ENCODE data around the gene EPB41L4B. TPM values are rescaled to one million over a fixed set of nuclear protein-coding genes. Genes with fewer than 3 reads are reported as not detected.

Gene EPB41L4B
- total RNA-seq, 1 experiment from 2014 or later = 20.2 TPM

DNA sequence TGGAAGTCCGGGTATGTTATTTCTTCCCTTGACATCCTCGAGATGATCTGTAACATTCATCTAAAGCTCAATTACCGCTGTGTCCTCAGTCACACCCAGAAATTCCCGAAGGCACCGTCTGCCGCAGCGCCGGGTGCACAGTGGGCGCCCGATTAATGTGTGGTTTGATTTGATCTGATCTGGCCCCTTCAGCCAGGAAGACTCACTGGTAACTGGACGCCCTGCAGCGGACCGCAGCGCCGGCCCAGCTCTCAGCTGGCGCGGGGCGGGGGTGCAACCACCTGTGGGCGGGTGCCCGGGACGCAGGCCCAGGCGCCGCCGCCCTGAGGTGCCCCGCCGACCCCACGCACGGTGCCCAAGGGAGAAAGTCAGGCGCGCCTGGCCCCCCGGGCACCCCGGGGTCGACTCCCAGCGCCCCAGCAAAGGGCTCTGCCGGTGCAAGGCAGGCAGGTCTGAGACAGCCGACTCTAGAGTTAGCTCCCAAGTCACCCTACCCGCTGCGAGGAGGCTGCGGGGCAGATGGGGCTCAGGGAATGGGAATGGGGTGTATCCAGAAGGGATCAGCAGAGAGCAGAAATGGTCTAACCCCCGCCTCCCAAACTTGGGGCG, 1.7 kb downstream of the EPB41L4B start:
- peaks cover 39% of the 10 kb centered on the region for H3K4me1 Mint-ChIP-seq (ENCODE audit: insufficient read depth, unreplicated experiment)
- CTCF ChIA-PET = interaction anchor here (0.6 to 3.9 kb wide), 11 partner anchors 11 to 231 kb away, joined by 3 to 23 read pairs (median 4); no protein-coding TSS in a partner anchor
- intact Hi-C loops (cut with micrococcal nuclease) = loop anchor here (5.0 kb wide), 2 partner anchors 207 to 307 kb away; partner anchors contain the start of gene CTNNAL1

DNA sequence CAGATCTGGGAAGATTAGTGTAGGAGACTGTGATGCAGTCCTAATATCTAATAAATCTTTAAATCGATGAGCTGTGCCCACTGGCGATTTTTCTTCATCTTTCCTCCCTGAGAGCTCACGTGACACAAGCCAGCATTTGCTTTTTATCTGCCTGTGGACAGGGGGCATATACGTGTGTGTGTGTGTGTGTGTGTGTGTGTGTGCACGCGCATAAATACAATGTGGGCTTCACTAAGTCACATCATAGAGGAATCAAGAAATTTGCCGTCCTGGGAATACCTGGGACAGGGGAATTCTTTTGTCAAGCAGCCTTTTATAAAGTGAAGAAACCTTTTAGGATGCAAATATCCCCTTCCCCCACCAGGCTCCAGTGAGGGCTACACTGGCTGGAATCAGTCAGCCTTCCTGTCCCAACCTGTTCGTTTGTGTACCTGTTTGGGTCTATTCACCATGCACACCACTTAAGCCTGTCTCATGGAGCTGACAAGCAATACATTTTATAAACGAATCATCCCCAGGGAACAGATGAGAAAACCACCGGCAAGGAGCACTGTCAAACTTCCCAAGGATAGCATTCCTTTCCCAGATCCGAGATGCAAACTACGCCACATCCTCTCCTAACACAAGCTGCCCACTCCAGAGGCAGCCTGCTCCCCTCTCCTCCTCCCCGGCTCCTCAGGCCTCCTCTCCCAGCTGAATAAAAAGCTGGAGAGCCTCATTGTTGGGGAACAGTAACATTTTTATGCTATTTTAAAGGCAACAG, 2.7 kb downstream of the EPB41L4B start:
- H3K27ac Mint-ChIP-seq (ENCODE audit: low read depth, unreplicated experiment) = peak overlapping the region; percentile 80
- BruUV-seq (replicated peaks) = no TSS peak
- CTCF ChIA-PET = interaction anchor here (0.6 to 3.9 kb wide), 11 partner anchors 10 to 283 kb away, joined by 3 to 23 read pairs (median 5); no protein-coding TSS in a partner anchor

More for the DNA sequence above, 1.7 kb downstream of the EPB41L4B start:
- H3K36me3 Mint-ChIP-seq (ENCODE audit: insufficient read depth, unreplicated experiment) = peaks cover 5% of the 10 kb centered on the region
- peak overlapping the region; percentile 84 for H3K4me3 Mint-ChIP-seq (ENCODE audit: unreplicated experiment)
- H3K9me3 Mint-ChIP-seq (ENCODE audit: unreplicated experiment) = no peaks in the 10 kb centered on the region
- BruUV-seq (replicated peaks) = no TSS peak
- no peaks in the 10 kb centered on the region for H3K27me3 Mint-ChIP-seq (ENCODE audit: insufficient read depth, unreplicated experiment)
- H3K27ac Mint-ChIP-seq (ENCODE audit: low read depth, unreplicated experiment) = peak overlapping the region; percentile 77
- TF ChIP-seq, protein P1, sequence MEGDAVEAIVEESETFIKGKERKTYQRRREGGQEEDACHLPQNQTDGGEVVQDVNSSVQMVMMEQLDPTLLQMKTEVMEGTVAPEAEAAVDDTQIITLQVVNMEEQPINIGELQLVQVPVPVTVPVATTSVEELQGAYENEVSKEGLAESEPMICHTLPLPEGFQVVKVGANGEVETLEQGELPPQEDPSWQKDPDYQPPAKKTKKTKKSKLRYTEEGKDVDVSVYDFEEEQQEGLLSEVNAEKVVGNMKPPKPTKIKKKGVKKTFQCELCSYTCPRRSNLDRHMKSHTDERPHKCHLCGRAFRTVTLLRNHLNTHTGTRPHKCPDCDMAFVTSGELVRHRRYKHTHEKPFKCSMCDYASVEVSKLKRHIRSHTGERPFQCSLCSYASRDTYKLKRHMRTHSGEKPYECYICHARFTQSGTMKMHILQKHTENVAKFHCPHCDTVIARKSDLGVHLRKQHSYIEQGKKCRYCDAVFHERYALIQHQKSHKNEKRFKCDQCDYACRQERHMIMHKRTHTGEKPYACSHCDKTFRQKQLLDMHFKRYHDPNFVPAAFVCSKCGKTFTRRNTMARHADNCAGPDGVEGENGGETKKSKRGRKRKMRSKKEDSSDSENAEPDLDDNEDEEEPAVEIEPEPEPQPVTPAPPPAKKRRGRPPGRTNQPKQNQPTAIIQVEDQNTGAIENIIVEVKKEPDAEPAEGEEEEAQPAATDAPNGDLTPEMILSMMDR (IDR thresholded peaks at IDR 0.05; ENCODE audit: unreplicated experiment) = no peak
- POLR2A ChIA-PET = interaction anchor here (0.8 to 5.8 kb wide), 12 partner anchors 10 to 254 kb away, joined by 3 to 44 read pairs (median 4); partner anchors contain the start of gene TMEM245
- no peak for DNase-seq (ENCODE audit: unreplicated experiment)

DNA sequence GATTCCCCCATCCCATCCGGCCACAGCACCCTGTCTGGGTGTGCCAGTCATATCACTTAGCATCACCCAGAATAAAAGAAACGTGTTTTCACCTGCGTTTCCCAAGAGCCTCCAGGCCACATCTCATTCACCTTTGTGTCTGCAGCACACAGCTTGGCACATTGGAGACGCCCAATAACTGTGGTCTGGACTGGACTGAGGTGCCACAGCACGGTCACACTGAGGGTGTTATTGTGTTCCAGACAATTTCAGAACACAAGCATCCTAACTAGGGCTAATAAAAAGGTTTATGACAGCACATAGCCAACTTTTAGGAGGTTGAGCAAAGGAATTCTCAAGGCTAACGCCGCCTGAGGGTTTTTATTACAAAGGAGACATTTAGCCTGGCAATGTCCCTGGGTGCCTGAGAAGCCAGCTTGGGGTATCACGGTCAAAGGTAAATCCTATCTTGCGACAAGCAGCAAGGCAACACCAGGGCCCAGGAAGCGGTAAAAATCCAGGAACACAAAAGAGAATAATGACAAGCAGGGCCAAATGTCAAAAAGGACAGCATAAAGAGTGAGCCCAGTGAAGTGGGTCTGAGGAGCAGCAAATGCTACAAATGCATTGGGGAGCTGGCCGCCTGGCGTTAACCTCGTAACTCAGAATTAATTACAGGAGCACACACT, 3.4 kb downstream of the EPB41L4B start:
- no TSS peak for BruUV-seq (replicated peaks)
- H3K4me1 Mint-ChIP-seq (ENCODE audit: insufficient read depth, unreplicated experiment) = peaks cover 52% of the 10 kb centered on the region
- H3K4me3 Mint-ChIP-seq (ENCODE audit: unreplicated experiment) = no peak overlapping the region
- TF ChIP-seq, protein P1 (IDR thresholded peaks at IDR 0.05; ENCODE audit: unreplicated experiment) = no peak
- H3K27me3 Mint-ChIP-seq (ENCODE audit: insufficient read depth, unreplicated experiment) = no peaks in the 10 kb centered on the region
- DNase-seq (ENCODE audit: unreplicated experiment) = no peak
- H3K27ac Mint-ChIP-seq (ENCODE audit: low read depth, unreplicated experiment) = peak overlapping the region; percentile 80
- POLR2A ChIA-PET = interaction anchor here (0.6 to 5.8 kb wide), 12 partner anchors 8 to 363 kb away, joined by 3 to 44 read pairs (median 6); partner anchors contain the start of gene TMEM245
- intact Hi-C loops (cut with micrococcal nuclease) = loop anchor here (2.0 to 5.0 kb wide), 3 partner anchors 63 to 305 kb away; partner anchors contain the start of gene CTNNAL1
- peaks cover 9% of the 10 kb centered on the region for H3K36me3 Mint-ChIP-seq (ENCODE audit: insufficient read depth, unreplicated experiment)
- H3K9me3 Mint-ChIP-seq (ENCODE audit: unreplicated experiment) = no peaks in the 10 kb centered on the region
- CTCF ChIA-PET = interaction anchor here (0.7 to 3.9 kb wide), 11 partner anchors 9 to 283 kb away, joined by 3 to 23 read pairs (median 4); no protein-coding TSS in a partner anchor

More for the DNA sequence above, 2.7 kb downstream of the EPB41L4B start:
- H3K4me3 Mint-ChIP-seq (ENCODE audit: unreplicated experiment) = peak overlapping the region; percentile 84
- POLR2A ChIA-PET = interaction anchor here (0.6 to 5.8 kb wide), 18 partner anchors 9 to 364 kb away, joined by 3 to 44 read pairs (median 4); partner anchors contain the start of gene TMEM245
- H3K27me3 Mint-ChIP-seq (ENCODE audit: insufficient read depth, unreplicated experiment) = no peaks in the 10 kb centered on the region
- intact Hi-C loops (cut with micrococcal nuclease) = loop anchor here (2.0 to 5.0 kb wide), 3 partner anchors 63 to 306 kb away; partner anchors contain the start of gene CTNNAL1
- peaks cover 46% of the 10 kb centered on the region for H3K4me1 Mint-ChIP-seq (ENCODE audit: insufficient read depth, unreplicated experiment)
- TF ChIP-seq, protein P1 (IDR thresholded peaks at IDR 0.05; ENCODE audit: unreplicated experiment) = no peak
- H3K36me3 Mint-ChIP-seq (ENCODE audit: insufficient read depth, unreplicated experiment) = peaks cover 9% of the 10 kb centered on the region
- H3K9me3 Mint-ChIP-seq (ENCODE audit: unreplicated experiment) = no peaks in the 10 kb centered on the region
- peak; percentile 59 for DNase-seq (ENCODE audit: unreplicated experiment)

Data from MCF 10A (cell line).